CD4-positive, CD25-positive, alpha-beta regulatory T cell (primary cell): ENCODE data around the gene TMBIM1. TPM values are rescaled to one million over a fixed set of nuclear protein-coding genes. Genes with fewer than 3 reads are reported as not detected.

Experiments used
- ATAC-seq, 2 donors: fragments of 150-1000 bp; cut with Tn5 transposase; one replicate each; pipeline ENCODE4 v1.10.0; 2021; ENCODE audit warnings: low read depth in 2 of 2, moderate number of reproducible peaks in 2 of 2, moderate library complexity in 1 of 2
- DNase-seq, 3 donors: peaks; one replicate each; pipeline versions ENCODE4 v3.0.0 to v3.0.0-alpha.2; 2012 to 2022; ENCODE audit warnings: mixed read lengths in 1 of 3
- H3K27ac ChIP-seq: one replicate; pipeline ENCODE4 v1.7.0; 2013; ENCODE audit warnings: mild to moderate bottlenecking, low read length; ENCODE audit not compliant: insufficient read depth, poor library complexity, severe bottlenecking
- H3K27me3 ChIP-seq: one replicate; pipeline ENCODE4 v1.7.0; 2013; ENCODE audit warnings: low read length; ENCODE audit not compliant: control insufficient read depth, insufficient read depth
- H3K36me3 ChIP-seq: one replicate; pipeline ENCODE4 v1.7.0; 2013; ENCODE audit warnings: mild to moderate bottlenecking, low read length, moderate library complexity; ENCODE audit not compliant: control insufficient read depth, insufficient read depth
- H3K4me1 ChIP-seq: 2 replicates; pipeline ENCODE4 v1.7.0; 2013; ENCODE audit warnings: mild to moderate bottlenecking, low read length; ENCODE audit not compliant: insufficient read depth, control insufficient read depth, poor library complexity, severe bottlenecking
- H3K4me3 ChIP-seq: one replicate; pipeline ENCODE4 v1.7.0; 2013; ENCODE audit warnings: low read depth, mild to moderate bottlenecking, low read length, moderate library complexity
- H3K9me3 ChIP-seq, 2 experiments: 1 replicate in 1 of 2; 2 replicates in 1 of 2; pipeline ENCODE4 v1.7.0; 2013; ENCODE audit warnings: low read length in 2 of 2, mild to moderate bottlenecking in 1 of 2, moderate library complexity in 1 of 2; ENCODE audit not compliant: control insufficient read depth in 2 of 2
- H3K27ac Mint-ChIP-seq, 3 donors: one replicate each; pipeline ENCODE4 v1.8.0; 2020 to 2022; ENCODE audit warnings: mild to moderate bottlenecking in 3 of 3, mixed read lengths in 3 of 3, moderate library complexity in 2 of 3
- H3K27me3 Mint-ChIP-seq: one replicate; pipeline ENCODE4 v1.8.0; 2022; ENCODE audit warnings: mild to moderate bottlenecking, mixed read lengths
- H3K36me3 Mint-ChIP-seq: one replicate; pipeline ENCODE4 v1.8.0; 2020; ENCODE audit warnings: mixed read lengths
- H3K4me1 Mint-ChIP-seq, 4 donors: one replicate each; pipeline ENCODE4 v1.8.0; 2020 to 2022; ENCODE audit warnings: mixed read lengths in 4 of 4, mild to moderate bottlenecking in 1 of 4
- H3K4me3 Mint-ChIP-seq, 4 donors: one replicate each; pipeline ENCODE4 v1.8.0; 2020 to 2022; ENCODE audit warnings: mild to moderate bottlenecking in 4 of 4, mixed read lengths in 4 of 4, moderate library complexity in 3 of 4
- H3K9me3 Mint-ChIP-seq, 7 donors: one replicate each; pipeline ENCODE4 v1.8.0; 2020 to 2022; ENCODE audit warnings: mixed read lengths in 7 of 7, mild to moderate bottlenecking in 3 of 7, moderate library complexity in 2 of 7
- polyA plus RNA-seq, 4 donors: library from polyadenylated mRNA; unstranded; fragments of 300-500 nt; fragmentation: Illumina TruSeq; gene quantifications; one replicate each; pipeline ENCODE4 v1.2.3, GENCODE V29; 2021
- total RNA-seq: library from RNA; stranded (reverse); gene quantifications from one replicate; pipeline ENCODE4 v1.2.3, GENCODE V29; 2022

TMBIM1 gene
- total and polyA plus RNA-seq, 5 donors from 2014 or later = 96.4 to 180 (median 162) TPM

DNA sequence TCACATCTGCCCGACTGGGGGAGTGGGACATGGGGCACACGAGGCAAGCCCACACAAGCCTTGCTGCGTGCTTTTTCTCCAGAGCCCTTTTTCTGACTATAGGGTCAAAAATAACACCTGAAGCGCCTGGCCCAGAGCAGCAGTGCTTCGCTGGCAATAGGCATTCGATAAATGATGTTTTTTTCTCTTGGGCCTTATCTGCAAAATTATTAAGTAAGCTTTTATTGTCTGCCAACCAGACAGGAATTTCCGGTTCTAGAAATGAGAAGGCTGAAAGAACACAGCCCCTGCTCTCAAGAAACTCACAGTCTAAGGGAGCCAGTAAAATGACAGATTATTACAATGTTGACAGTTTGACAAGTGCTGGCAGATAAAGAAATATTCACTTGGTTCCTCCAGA is 2.7 kb upstream of the TMBIM1 start:
- Histone ChIP-seq H3K27ac (peak overlapping the region; percentile 43), H3K9me3 (no peaks in the 10 kb centered on the region), H3K4me3 (no peak overlapping the region), H3K36me3 (no peaks in the 10 kb centered on the region), H3K4me1 (peaks cover 31% of the 10 kb centered on the region), H3K27me3 (no peaks in the 10 kb centered on the region)
- Mint-ChIP-seq H3K4me3 (peak overlapping the region in 3 of 4 donors; percentile 19 to 89 (median 80)), H3K4me1 (peaks cover 5 to 41% (median 23%) of the 10 kb centered on the region in 4 donors), H3K27ac (peak overlapping the region in 1 of 3 donors; percentile 24), H3K9me3 (no peaks in the 10 kb centered on the region), H3K27me3 (no peaks in the 10 kb centered on the region), H3K36me3 (no peaks in the 10 kb centered on the region)
- ATAC-seq (no peak), DNase-seq (peak in 1 of 3 donors; percentile 24)

DNA sequence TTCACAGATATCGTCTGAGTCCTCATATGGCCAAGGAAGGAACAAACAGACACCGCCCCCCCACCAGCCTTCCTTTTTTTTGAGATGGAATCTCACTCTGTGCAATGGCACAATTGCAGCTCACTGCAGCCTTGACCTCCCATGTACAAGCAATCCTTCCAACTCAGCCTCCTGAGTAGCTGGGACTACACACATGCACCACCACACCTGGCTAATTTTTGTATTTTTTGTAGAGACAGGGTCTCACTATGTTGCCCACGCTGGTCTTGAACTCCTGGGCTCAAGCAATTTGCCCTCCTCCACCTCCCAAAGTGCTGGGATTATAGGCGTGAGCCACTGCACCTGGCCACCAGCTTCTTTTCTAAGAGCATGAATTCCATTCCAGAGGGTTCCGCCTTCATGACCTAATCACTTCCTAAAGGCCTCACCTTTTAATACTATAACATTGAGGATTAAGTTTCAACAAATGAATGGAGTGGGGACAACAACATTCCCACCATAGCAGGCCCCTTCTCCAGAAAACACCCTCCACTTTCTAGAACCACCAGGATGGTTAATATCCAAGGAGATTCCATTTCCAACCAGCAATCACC is 2.2 kb upstream of the TMBIM1 start:
- Histone ChIP-seq H3K9me3 (no peaks in the 10 kb centered on the region), H3K36me3 (no peaks in the 10 kb centered on the region), H3K27me3 (no peaks in the 10 kb centered on the region), H3K4me1 (peaks cover 36% of the 10 kb centered on the region), H3K27ac (no peak overlapping the region), H3K4me3 (no peak overlapping the region)
- Mint-ChIP-seq H3K4me1 (peaks cover 5 to 46% (median 28%) of the 10 kb centered on the region in 4 donors), H3K4me3 (peak overlapping the region in 3 of 4 donors; percentile 48 to 89 (median 80)), H3K9me3 (no peaks in the 10 kb centered on the region), H3K27ac (peak overlapping the region in 1 of 3 donors; percentile 82), H3K27me3 (no peaks in the 10 kb centered on the region), H3K36me3 (no peaks in the 10 kb centered on the region)
- ATAC-seq (no peak), DNase-seq (no peak)

DNA sequence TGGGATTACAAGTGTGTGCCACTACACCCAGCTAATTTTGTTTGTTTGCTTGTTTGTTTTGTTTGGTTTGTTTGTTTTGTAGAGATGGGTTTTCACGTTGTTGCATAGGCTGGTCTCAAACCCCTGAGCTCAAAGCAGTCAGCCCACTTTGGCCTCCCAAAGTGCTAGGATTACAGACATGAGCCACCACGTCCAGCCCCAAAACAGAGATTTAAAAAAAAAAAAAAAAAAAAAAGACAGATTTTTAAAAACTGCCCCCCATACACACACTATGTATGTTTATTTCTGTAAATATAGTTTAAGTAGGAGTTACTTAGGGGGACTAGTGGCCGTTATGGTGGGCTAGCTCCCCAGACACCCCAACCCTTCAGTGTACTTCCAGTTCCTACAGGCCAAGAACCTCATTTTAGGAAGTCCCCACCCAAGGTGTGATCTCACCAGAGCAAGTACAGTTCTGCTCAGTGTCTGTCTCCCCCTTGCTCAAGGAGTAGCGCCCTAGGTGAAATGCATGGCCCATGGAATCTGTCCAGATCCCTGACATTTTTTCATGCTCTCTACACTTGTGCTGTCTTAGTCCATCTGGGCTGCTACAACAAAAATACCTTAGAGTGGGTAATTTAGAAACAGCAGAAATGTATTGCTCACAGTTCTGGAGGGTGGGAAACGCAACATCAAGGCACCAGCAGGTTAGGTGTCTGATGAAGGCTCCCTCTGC is 1.6 kb upstream of the TMBIM1 start:
- peak overlapping the region in 2 of 4 donors; percentile 48 to 89 for H3K4me3 Mint-ChIP-seq
- H3K36me3 Mint-ChIP-seq = peaks cover 3% of the 10 kb centered on the region
- H3K27ac Mint-ChIP-seq = peak overlapping the region in 2 of 3 donors; percentile 82 to 96
- Histone ChIP-seq H3K36me3 (no peaks in the 10 kb centered on the region), H3K27me3 (no peaks in the 10 kb centered on the region), H3K9me3 (no peaks in the 10 kb centered on the region), H3K4me3 (no peak overlapping the region), H3K4me1 (peaks cover 43% of the 10 kb centered on the region), H3K27ac (peak overlapping the region; percentile 10)
- peaks cover 5 to 52% (median 33%) of the 10 kb centered on the region in 4 donors for H3K4me1 Mint-ChIP-seq
- no peak for ATAC-seq
- H3K27me3 Mint-ChIP-seq = no peaks in the 10 kb centered on the region
- DNase-seq = peak in 1 of 3 donors; percentile 35
- no peaks in the 10 kb centered on the region for H3K9me3 Mint-ChIP-seq

DNA sequence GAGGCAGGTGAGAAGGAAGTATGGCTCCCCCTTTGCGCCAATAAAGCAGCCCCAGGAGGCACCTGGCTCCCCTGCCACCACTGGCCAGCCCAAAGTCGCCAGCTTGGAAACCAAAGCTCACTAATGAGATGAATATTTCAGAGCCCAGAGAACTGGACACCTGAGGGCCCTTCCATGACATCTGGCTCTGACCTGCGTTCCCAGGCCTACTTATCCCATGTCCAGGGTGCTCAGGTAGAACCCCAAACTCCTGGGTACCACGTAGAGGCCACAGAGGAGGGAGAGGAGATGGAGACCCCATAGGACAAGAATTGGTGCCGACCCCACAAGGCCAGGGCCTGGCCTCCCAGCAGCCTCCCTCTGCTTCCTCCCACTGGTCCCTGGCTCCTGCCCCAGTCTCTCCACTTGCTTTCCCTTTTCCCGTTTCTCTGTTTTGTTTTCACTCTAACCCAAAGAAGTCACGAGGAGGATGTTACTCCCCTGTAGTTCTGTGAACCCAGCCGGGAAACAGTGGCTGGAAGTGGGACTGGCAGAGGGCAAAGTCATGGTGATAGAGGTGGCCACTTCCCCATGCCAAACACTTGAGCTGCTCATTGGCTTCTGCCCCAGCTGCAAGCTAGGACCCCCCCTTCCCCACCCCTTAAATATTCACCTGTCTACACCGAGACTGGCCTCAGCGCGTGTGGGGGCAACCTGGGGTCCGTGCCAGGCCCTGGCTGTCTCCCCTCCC is 820 bp downstream of the TMBIM1 start:
- Mint-ChIP-seq H3K9me3 (no peaks in the 10 kb centered on the region), H3K4me3 (peak overlapping the region; percentile 87 to 97 (median 95)), H3K4me1 (peaks cover 10 to 75% (median 46%) of the 10 kb centered on the region in 4 donors), H3K27me3 (no peaks in the 10 kb centered on the region), H3K27ac (peak overlapping the region; percentile 90 to 97 (median 97)), H3K36me3 (peaks cover 4% of the 10 kb centered on the region)
- Histone ChIP-seq H3K9me3 (no peaks in the 10 kb centered on the region), H3K4me1 (peaks cover 63% of the 10 kb centered on the region), H3K27me3 (no peaks in the 10 kb centered on the region), H3K4me3 (peak overlapping the region; percentile 92), H3K27ac (peak overlapping the region; percentile 96), H3K36me3 (no peaks in the 10 kb centered on the region)
- peak in 1 of 3 donors; percentile 39 for DNase-seq
- no peak for ATAC-seq

DNA sequence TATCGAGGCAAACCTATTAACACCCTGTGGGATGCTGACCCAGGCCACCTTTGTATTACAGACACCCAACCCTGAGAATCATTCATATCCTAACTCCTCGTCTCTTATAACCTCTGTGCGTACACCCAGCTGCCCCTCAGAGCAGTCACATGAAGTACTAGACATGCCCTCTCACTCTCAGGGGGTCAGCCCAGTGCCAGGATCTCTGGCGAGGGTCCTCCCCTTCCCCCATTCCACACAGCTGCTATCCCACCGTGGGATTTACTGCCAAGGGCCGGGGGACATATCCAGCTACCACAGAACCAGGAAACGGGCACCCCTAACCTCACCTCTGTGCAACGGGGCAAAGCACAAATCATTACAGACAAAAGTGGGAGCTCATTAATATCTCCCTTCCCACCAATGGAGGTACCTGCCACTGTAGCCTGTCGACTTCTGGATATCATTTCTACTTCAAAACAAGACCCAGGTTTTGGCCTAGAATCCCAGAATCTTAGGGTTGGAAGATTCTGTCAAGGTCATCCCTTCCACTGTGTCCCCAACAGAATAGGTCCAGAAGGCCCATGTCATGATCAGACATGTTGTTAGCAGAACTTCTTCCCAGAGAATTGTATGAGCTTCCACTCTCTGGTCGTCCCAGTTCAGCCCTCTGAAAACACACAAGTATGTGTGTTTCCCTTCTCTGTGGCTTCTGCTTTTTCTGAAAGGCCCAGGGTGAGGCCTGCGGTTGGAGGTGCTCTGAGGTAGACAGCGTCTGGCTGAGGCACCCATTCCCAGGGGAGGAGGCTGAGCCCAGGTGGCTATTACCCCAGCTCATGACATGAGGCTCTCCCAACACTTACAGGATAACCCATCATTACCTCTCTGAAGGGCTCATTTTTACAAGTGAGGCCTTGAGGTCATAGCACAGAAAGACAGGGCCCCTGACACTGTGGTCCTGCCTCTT is 1.7 kb downstream of the TMBIM1 start:
- H3K36me3 ChIP-seq = no peaks in the 10 kb centered on the region
- ATAC-seq (peak in 1 of 2 donors; percentile 10), DNase-seq (peak; percentile 28 to 57 (median 43))
- Mint-ChIP-seq H3K27me3 (no peaks in the 10 kb centered on the region), H3K4me1 (peaks cover 16 to 84% (median 54%) of the 10 kb centered on the region in 4 donors), H3K36me3 (peaks cover 4% of the 10 kb centered on the region), H3K9me3 (no peaks in the 10 kb centered on the region), H3K4me3 (peak overlapping the region; percentile 87 to 97 (median 95)), H3K27ac (peak overlapping the region; percentile 90 to 97 (median 97))
- peaks cover 72% of the 10 kb centered on the region for H3K4me1 ChIP-seq
- H3K4me3 ChIP-seq = peak overlapping the region; percentile 92
- H3K9me3 ChIP-seq = no peaks in the 10 kb centered on the region
- H3K27me3 ChIP-seq = no peaks in the 10 kb centered on the region
- peak overlapping the region; percentile 96 for H3K27ac ChIP-seq

DNA sequence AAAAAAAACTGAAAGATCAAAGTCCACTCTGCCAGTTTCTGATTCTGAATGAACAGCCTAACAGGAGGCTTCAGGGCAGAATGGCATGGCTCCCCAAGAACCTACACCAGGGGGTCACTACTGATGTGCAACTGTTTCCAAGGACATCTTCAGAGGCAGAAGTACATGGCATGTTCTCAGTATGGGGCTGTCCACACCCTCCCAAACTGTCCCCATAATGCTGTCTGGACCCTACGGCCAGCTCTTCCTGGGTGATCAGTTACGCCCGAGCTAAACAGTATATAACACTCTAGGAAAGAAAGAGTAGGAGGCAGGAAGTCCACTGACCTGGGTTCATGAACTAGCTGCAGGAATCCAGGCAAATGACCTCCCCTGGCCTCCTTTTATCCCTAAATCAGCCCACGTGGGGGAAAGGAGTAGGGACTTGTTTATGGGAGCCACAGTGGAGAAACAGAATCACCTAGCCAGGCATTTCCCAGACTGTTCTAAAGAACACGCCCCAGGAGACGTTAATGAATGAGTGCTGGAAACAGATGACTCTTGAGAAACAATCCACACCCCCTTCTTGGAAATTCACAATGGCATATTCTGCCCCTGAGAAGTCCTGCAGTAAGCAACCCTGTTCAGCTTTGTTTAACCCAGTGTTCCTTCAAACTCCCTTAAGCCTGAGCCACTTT is 2.5 kb downstream of the TMBIM1 start:
- H3K36me3 ChIP-seq = no peaks in the 10 kb centered on the region
- Mint-ChIP-seq H3K36me3 (peaks cover 4% of the 10 kb centered on the region), H3K27ac (peak overlapping the region; percentile 94 to 97 (median 97)), H3K9me3 (no peaks in the 10 kb centered on the region), H3K4me3 (peak overlapping the region; percentile 87 to 97 (median 95)), H3K4me1 (peaks cover 22 to 85% (median 58%) of the 10 kb centered on the region in 4 donors), H3K27me3 (no peaks in the 10 kb centered on the region)
- no peaks in the 10 kb centered on the region for H3K27me3 ChIP-seq
- peak overlapping the region; percentile 92 for H3K4me3 ChIP-seq
- H3K27ac ChIP-seq = peak overlapping the region; percentile 96
- no peaks in the 10 kb centered on the region for H3K9me3 ChIP-seq
- DNase-seq (no peak), ATAC-seq (no peak)
- H3K4me1 ChIP-seq = peaks cover 80% of the 10 kb centered on the region
